ENCODE results near the gene USF2.
"Not testable (repeated sequence)": the region's sequence is repeated elsewhere in the genome, so short reads cannot be mapped to it uniquely, and the experiment has no call there.

Gene USF2

DNA sequence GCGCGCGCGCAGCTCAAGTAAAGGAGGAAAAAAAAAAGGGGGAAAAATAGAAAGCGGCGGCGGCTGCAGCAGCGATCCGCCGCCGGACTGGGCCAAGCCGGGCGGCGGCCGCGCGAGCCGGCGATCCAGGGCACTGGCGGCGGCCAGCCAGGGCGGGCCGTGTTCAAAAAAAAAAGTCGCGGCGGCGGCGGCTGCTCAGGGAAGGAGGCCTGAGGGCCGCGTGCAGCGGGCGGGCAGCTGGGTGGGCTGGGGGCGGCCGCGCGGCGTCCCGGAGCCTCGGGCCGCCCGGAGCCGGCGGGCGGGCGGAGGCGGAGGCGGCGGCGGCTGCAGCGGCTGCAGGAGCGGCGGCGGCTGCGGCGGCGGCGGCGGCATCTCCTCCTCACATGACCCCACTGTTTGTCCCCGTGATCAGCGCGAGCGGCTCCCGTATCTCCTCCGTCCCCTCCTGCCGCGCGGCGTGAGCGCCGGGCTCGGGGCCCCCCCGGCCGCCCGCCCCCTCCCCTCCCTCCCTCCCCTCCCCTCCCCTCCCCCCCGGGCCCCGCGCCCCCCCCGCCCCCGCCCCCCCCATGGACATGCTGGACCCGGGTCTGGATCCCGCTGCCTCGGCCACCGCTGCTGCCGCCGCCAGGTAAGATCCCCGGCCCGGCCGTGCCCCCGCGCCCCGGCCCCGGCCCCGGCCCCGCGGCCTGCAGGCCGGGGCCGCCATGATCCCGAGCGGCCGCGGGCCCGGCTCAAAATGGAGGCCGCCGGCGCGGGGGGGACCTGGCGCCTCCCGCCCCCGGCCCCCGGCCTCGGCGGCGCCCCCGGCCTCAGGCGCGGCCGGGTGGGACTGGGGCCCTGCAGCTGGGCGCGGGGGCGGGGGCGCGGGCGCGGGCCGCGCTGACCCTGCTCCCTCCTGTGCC is at the start of gene USF2:
USF2 (plus strand) TSS at position 427 of the 902 bp plus-strand sequence; CDS start at position 567, 140 bp downstream.
- DNase-seq (ENCODE audit: low spot score) = peak; percentile 86

DNA sequence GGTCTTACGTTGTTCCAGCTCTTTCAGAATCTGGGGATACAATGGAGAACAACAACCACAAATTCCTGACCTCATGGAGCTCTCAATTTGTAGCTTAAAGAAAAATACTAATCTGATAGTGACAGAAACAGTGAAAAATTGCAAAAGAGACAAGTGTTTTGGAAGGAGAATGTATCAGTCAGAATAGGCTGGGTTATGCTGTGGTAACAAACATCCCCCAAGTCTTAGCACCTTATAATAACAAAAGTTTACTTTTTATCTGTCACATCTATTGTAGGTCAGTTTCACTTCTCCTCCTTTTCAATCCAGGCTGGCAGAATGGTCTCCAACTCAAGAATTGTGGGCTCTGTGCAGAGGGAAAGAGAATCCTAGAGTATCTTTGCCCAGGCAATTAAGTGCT is 49.8 kb upstream of the USF2 start:
- DNase-seq (ENCODE audit: low spot score) = no peak

DNA sequence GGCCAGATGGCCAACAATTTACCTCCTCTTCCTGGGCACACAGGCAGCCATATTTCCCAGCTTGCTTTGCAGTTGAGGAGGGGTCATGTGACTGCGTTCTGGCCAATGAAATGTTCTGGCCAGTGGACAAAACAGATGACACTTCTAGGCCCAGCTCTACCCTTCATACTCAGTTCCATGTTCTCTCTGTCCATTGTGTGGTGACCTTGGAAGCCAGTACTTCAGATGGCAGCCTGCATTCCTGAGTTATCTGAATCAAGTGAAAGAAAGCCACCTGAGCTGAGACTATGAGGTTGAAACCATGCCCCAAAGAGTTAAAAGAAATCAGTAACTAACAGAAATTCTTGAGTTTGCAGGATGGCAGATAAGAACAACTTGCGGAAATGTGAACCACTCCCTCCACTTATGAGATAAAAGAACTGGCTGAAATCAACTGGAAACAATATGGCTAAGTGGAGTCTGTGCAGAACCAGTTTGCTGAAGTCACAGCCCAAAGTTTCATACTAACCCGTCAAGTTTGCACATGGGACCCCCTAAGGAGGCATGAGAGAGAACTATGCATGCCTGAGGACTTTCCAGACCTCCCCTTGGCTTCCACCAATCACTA is 48.3 kb upstream of the USF2 start:
- no peak for DNase-seq (ENCODE audit: low spot score)

GRCh38 chr19:35220973-35221590 is 47.7 kb upstream of the USF2 start:
- DNase-seq (ENCODE audit: low spot score) = not testable (repeated sequence)

GRCh38 chr19:35222373-35223015 is 46.3 kb upstream of the USF2 start:
- DNase-seq (ENCODE audit: low spot score) = no peak

DNA sequence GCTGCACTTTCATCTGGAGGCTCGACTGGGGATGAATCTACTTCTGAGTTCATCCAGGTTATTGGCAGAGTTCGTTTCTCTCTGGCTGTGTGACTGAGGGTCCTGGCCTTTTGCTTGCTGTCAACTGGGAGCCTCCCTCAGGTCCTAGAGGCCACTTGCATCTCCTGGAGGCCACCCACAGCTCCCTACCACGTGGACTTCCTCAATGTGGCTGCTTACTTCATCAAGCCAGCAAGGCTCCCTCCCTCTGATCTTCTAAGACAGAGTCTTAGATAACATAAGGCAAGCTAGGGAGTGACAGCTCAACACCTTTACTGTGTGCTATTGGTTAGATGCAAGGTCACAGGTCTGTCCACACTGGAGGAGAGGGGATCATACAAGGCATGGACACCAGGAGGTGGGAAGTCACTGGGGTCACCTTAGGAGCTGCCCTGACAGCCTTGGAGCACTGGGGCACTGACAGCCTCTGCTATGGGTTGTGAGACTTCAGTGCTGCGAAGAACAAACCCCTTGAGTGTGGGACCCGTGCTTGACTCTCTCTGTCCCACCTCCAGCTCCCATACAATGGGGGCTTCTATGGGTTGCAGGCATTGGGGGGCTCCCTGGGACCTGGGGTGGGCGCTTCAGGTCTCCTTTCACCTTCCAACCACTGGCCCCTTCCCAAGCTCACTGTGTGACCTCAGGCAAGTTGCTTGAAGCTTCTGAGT is 45.5 kb upstream of the USF2 start:
- no peak for DNase-seq (ENCODE audit: low spot score)

GRCh38 chr19:35223862-35224505 is 44.8 kb upstream of the USF2 start:
- DNase-seq (ENCODE audit: low spot score) = no peak

GRCh38 chr19:35224681-35225571 is 43.8 kb upstream of the USF2 start:
- no peak for DNase-seq (ENCODE audit: low spot score)

- DNase-seq (ENCODE audit: low spot score) = no peak
Measured at GRCh38 chr19:35225951-35226350, 42.8 kb upstream of the USF2 start.

GRCh38 chr19:35226748-35227147 is 42.0 kb upstream of the USF2 start:
- no peak for DNase-seq (ENCODE audit: low spot score)

DNA sequence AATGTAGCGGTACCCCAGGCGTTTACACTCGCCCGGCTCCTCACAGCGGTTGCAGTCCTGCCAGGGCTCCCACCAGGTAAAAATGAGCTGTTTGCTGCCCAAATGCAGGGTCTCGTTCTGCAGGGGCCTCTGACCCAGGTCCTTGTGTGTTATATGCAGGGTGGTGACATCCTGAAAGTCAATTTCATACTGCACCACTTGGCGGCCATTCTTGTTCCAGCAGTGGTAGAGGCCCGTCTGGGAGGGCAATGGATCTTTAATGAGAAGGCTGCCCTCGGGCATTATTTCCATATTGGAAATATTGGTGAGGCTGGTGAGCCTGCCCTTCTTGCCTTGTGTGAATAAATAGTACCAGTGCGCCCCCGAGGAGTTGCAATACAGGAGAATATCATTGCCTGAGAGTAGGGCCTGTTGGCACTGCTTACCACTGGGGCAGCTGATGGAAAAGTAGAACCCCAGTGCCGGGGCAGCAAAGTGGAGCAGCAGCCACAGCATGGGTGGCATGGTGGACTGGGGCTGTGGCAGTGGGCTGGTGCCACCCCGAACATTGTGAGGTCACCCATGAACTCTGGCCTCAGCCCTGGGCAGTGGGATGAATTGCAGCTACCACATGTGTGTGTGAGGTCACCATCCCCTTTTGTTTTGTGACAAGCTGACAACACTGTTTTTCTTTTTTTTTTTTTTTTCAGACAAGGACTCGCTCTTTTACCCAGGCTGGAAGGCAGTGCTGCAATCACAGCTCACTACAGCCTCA is 40.4 kb upstream of the USF2 start, which contains the start of gene FAM187B:
FAM187B (minus strand) TSS at position 563 of the 754 bp plus-strand sequence; CDS start at position 504, 59 bp downstream.
- DNase-seq (ENCODE audit: low spot score) = no peak

GRCh38 chr19:35229601-35230000 is 39.2 kb upstream of the USF2 start:
- no peak for DNase-seq (ENCODE audit: low spot score)

- DNase-seq (ENCODE audit: low spot score) = no peak
Measured at GRCh38 chr19:35231956-35232645, 36.7 kb upstream of the USF2 start.

DNA sequence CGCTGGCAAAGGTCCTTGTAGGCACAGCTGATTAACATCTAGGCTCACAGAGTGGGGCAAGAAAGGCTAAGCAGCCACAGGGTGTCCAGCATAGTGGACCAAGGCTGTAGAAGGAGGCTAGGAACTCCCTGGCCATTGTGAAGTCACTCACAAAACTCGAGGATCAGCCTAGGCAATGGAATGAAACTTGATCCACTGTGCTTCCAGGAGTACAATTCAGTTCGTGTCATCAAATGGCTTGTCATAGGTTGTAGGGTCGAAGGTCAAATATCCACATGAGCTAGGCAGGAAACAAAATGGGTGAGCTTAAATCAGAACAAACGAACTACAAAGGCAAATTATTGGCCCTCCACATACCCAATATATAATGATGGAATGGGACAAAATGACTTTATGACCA is 35.9 kb upstream of the USF2 start:
- no peak for DNase-seq (ENCODE audit: low spot score)

DNA sequence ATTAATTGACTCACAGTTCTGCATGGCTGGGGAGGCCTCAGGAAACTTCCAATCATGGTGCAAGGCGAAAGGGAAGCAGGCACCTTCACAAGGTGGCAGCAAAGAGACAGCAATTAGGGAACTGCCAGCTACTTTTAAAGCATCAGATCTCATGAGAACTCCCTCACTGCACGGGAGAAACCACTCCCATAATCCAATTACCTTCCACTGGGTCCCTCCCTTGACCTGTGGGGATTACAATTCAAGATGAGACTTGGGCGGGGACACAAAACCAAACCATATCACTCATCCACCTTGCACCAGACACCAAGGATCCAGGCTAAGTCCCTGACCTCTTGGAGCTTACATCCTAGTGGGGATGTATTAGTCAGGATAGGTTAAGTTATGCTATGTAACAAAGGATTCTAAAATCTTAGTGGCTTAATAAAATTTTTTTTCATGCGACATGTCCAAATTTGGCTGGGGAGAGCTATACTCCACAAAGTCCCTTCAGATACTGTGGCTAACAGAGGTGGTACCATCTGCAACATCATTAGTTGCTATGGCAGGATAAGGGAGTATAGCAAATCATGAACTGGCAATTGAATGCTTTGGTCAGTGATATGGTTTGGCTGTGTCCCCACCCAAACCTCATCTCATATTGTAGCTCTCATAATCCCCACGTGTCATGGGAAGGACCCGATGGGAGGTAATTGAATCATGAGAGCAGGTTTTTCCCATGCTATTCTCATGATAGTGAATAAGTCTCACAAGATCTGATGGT is 31.9 kb upstream of the USF2 start:
- DNase-seq (ENCODE audit: low spot score) = no peak

DNA sequence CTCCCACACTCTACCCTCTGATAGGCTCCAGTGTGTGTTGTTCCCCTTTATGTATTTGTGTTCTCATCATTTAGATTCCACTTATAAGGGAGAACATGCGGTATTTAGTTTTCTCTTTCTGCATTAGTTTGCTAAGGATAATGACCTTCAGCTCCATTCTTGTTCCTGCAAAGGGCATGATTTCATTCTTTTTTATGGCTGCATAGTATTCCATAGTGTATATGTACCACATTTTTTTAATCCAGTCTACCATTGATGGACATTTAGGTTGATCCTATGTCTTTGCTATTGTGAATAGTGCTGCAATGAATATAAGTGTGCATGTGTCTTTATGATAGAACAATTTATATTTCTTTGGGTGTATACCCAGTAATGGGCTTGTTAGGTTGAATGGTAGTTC is 29.2 kb upstream of the USF2 start:
- not testable (repeated sequence) for DNase-seq (ENCODE audit: low spot score)

DNA sequence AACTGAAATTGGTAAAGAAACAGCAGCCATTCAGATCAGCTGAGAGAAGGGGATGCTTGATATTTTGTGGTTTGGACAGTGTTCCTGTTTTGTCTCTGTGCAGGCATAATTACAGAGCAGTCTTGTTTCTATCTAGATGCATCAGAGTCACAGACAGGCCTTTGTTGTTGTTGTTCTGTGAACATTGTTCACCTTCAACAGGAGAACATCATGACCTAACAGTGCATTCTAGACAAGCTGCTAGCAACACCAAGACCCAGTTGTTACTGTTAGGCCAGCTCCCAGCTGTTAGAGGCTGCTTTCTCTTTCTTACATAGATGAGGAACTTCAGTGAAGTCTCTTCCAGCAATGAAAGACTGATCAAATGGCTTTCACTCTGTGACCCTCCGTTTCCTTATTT is 28.4 kb upstream of the USF2 start:
- DNase-seq (ENCODE audit: low spot score) = no peak

- DNase-seq (ENCODE audit: low spot score) = no peak
Measured at GRCh38 chr19:35241417-35241816, 27.3 kb upstream of the USF2 start.
